K562 (cell line): Measurements from ENCODE around the gene HNMT. TPM values are rescaled to one million over a fixed set of nuclear protein-coding genes. Genes with fewer than 3 reads are reported as not detected.

Experiments used
- ATAC-seq: fragments of 200-7000 bp; cut with Tn5 transposase; 3 replicates; pipeline ENCODE4 v1.9.1; 2020; ENCODE audit warnings: moderate library complexity
- BruUV-seq: library from RNA; stranded (reverse); fragments of 400-500 nt; replicated peaks from 2 replicates; lab custom pipeline; 2021; lab: Mats Ljungman, UMichigan
- CTCF ChIA-PET: fragments of 300-600 bp; formaldehyde crosslinking; extraction: SDS; loops from one replicate; lab custom pipeline; 2021; ENCODE audit warnings: low intra/inter-chr PET ratio; lab: Yijun Ruan, JAX
- POLR2A ChIA-PET: fragments of 300-600, 350-650 bp; sonication (Branson Sonifier 250); formaldehyde crosslinking; extraction: SDS; loops from one replicate; lab custom pipeline; 2021; ENCODE audit warnings: antibody characterized with exemption, inconsistent platforms; lab: Yijun Ruan, JAX
- DNase-seq, 4 experiments: peaks; one replicate each; pipeline versions ENCODE4 v3.0.0 to v3.0.0-alpha.2; 2011 to 2018; ENCODE audit warnings: low spot score in 3 of 4, mixed read lengths in 3 of 4; ENCODE audit errors: extremely low read depth in 1 of 4
- FAIRE-seq: peaks from 2 replicates; lab custom pipeline; 2011; peaks lifted over from hg19 to GRCh38; lab: Jason Lieb, UNC
- H2AFZ ChIP-seq: 2 replicates; pipeline ENCODE4 v1.6.0; 2011; ENCODE audit warnings: low read depth, low read length, control low read depth, inconsistent platforms
- H3K27ac ChIP-seq: fragments of 200-600 bp; 3 replicates; pipeline ENCODE4 v1.8.0; 2011; ENCODE audit warnings: low read depth, mild to moderate bottlenecking, control low read depth, inconsistent platforms, low read length, moderate library complexity, mixed read lengths; ENCODE audit errors: extremely low read depth
- H3K27me3 ChIP-seq, 2 experiments: fragments of 300-600 bp in 1 of 2; 2 replicates in 1 of 2; 3 replicates in 1 of 2; pipeline versions ENCODE4 v1.6.0 to v1.8.0; 2011; ENCODE audit warnings: inconsistent platforms in 2 of 2, low read length in 2 of 2, mild to moderate bottlenecking in 1 of 2, mixed read lengths in 1 of 2, moderate library complexity in 1 of 2; ENCODE audit not compliant: control insufficient read depth in 2 of 2, insufficient read depth in 2 of 2
- H3K36me3 ChIP-seq: fragments of 300-600 bp; 3 replicates; pipeline ENCODE4 v1.8.0; 2011; ENCODE audit warnings: mild to moderate bottlenecking, low read length, inconsistent platforms; ENCODE audit not compliant: control insufficient read depth, insufficient read depth
- H3K4me1 ChIP-seq, 2 experiments: fragments of 200-600 bp in 1 of 2; replicated peaks in 1 of 2; 2 replicates in 1 of 2; 3 replicates in 1 of 2; pipeline versions ENCODE4 v1.5.1 to v1.8.0; 2011; ENCODE audit warnings: inconsistent platforms in 2 of 2, low read length in 2 of 2, mild to moderate bottlenecking in 1 of 2, mixed read lengths in 1 of 2, moderate library complexity in 1 of 2; ENCODE audit not compliant: control insufficient read depth in 2 of 2, insufficient read depth in 2 of 2
- H3K4me2 ChIP-seq: 2 replicates; pipeline ENCODE4 v1.6.1; 2011; ENCODE audit warnings: low read length, control low read depth, inconsistent platforms, mixed read lengths; ENCODE audit not compliant: insufficient read depth
- H3K4me3 ChIP-seq: fragments of 200-600 bp; sonication (generic), shearing (Covaris generic); 2 replicates; pipeline ENCODE4 v1.5.1; 2016; ENCODE audit warnings: control low read depth, inconsistent platforms
- H3K79me2 ChIP-seq: fragments of 200-600 bp; 3 replicates; pipeline ENCODE4 v1.8.0; 2011; ENCODE audit warnings: low read length, inconsistent platforms; ENCODE audit not compliant: control insufficient read depth, insufficient read depth
- H3K9ac ChIP-seq, 2 experiments: 2 replicates each; pipeline versions ENCODE4 v1.6.0 to v1.6.1; 2011; ENCODE audit warnings: low read depth in 2 of 2, low read length in 2 of 2, control low read depth in 1 of 2, inconsistent platforms in 1 of 2, mild to moderate bottlenecking in 1 of 2, mixed read lengths in 1 of 2; ENCODE audit not compliant: insufficient read depth in 1 of 2
- H3K9me1 ChIP-seq: one replicate; pipeline ENCODE4 v1.6.0; 2011; ENCODE audit warnings: inconsistent platforms, mild to moderate bottlenecking, low read length, moderate library complexity; ENCODE audit not compliant: control insufficient read depth, insufficient read depth
- H3K9me3 ChIP-seq: replicated peaks from 2 replicates; pipeline ENCODE4 v1.5.1; 2011; ENCODE audit warnings: low read depth, low read length, inconsistent platforms; ENCODE audit not compliant: control insufficient read depth, insufficient read depth
- H4K20me1 ChIP-seq: replicated peaks from 2 replicates; pipeline ENCODE4 v1.6.1; 2011; ENCODE audit warnings: low read length, inconsistent platforms, mixed read lengths; ENCODE audit not compliant: control insufficient read depth, insufficient read depth
- ASH1L ChIP-seq: fragments of 450-650 bp; IDR thresholded peaks from 2 replicates; pipeline ENCODE4 v1.6.1; 2018; ENCODE audit warnings: borderline replicate concordance, mild to moderate bottlenecking, low read depth; ENCODE audit not compliant: partially characterized antibody
- EHMT2 ChIP-seq: fragments of 450-650 bp; IDR thresholded peaks from 2 replicates; pipeline ENCODE4 v1.6.1; 2018; ENCODE audit warnings: antibody characterized with exemption
- GABPB1 ChIP-seq: sonication (generic); formaldehyde crosslinking; IDR thresholded peaks from 2 replicates; pipeline ENCODE4 v1.8.0; 2022; ENCODE audit warnings: mild to moderate bottlenecking, missing genetic modification reagents
- HNRNPK ChIP-seq: fragments of 200-400 bp; formaldehyde crosslinking; IDR thresholded peaks from one replicate; pipeline ENCODE4 v1.6.1; 2018; ENCODE audit warnings: mild to moderate bottlenecking, low read depth, low read length; ENCODE audit not compliant: poor library complexity, severe bottlenecking
- HNRNPUL1 ChIP-seq: fragments of 200-400 bp; formaldehyde crosslinking; IDR thresholded peaks from 2 replicates; pipeline ENCODE4 v1.6.1; 2017; ENCODE audit warnings: low read length
- KDM1A ChIP-seq, 2 experiments: fragments of 450-650 bp; IDR thresholded peaks; 2 replicates each; pipeline ENCODE4 v1.6.1; 2016; ENCODE audit warnings: mild to moderate bottlenecking in 2 of 2
- KLF16 ChIP-seq: IDR thresholded peaks from 2 replicates; pipeline ENCODE4 v1.6.1; 2016; ENCODE audit warnings: antibody characterized with exemption
- LARP7 ChIP-seq: fragments of 450-650 bp; IDR thresholded peaks from 2 replicates; pipeline ENCODE4 v1.6.1; 2016
- TAF1 ChIP-seq: IDR thresholded peaks from 2 replicates; pipeline ENCODE4 v1.6.1; 2011; ENCODE audit warnings: mild to moderate bottlenecking, low read length, moderate library complexity; ENCODE audit not compliant: insufficient read depth, control insufficient read depth, severe bottlenecking; ENCODE audit errors: extremely low read depth
- TCF15 ChIP-seq: fragments of 250-450 bp; sonication (Bioruptor Pico); IDR thresholded peaks from 2 replicates; pipeline ENCODE4 v1.8.0; 2022; ENCODE audit warnings: moderate library complexity, mild to moderate bottlenecking, inconsistent platforms
- TCF3 ChIP-seq: sonication (generic); formaldehyde crosslinking; IDR thresholded peaks from 2 replicates; pipeline ENCODE4 v1.4.0; 2020; ENCODE audit warnings: mild to moderate bottlenecking, missing genetic modification reagents
- U2AF2 ChIP-seq: fragments of 200-400 bp; formaldehyde crosslinking; optimal IDR thresholded peaks from 2 replicates; pipeline ENCODE3; 2017; ENCODE audit warnings: low read depth, mild to moderate bottlenecking, low read length
- ZBTB5 ChIP-seq: fragments of 450-650 bp; IDR thresholded peaks from 2 replicates; pipeline ENCODE4 v1.6.1; 2017; ENCODE audit warnings: antibody characterized with exemption
- ZFP30 ChIP-seq: fragments of 250-450 bp; sonication (Bioruptor Pico); IDR thresholded peaks from 2 replicates; pipeline ENCODE4 v1.8.0; 2022; ENCODE audit warnings: moderate library complexity, mild to moderate bottlenecking, inconsistent platforms, borderline replicate concordance
- WGBS: fragments of 100-300 bp; shearing (Covaris generic); methylation state at CpG from one replicate; pipeline ENCODE4 v1.1.6; 2016; ENCODE audit warnings: low coverage, mixed read lengths; ENCODE audit not compliant: insufficient coverage; ENCODE audit errors: missing lambda C conversion rate; 5-methylcytosine and 5-hydroxymethylcytosine counted together
- in situ Hi-C: fragments of 300-500 bp; cut with MboI; formaldehyde crosslinking; loops from 4 replicates; pipeline ENCODE4 v1.15.0; 2018; ENCODE audit warnings: inconsistent platforms, mixed read lengths
- intact Hi-C: fragments of 100-400 bp; cut with micrococcal nuclease; formaldehyde crosslinking; loops from 2 replicates; pipeline ENCODE4 v1.14.2; 2022
- polyA plus RNA-seq, 8 experiments: library from polyadenylated mRNA; depleted of rRNA in 4 of 8; stranded (reverse) in 5 of 8; unstranded in 3 of 8; fragments of >200 nt; fragmentation: Nextera tagmentation in 2 of 8; fragmentation: Illumina TruSeq in 1 of 8; extraction: Ambion mirVana in 2 of 8; extraction: Trizol in 1 of 8; gene quantifications; 2 replicates each; pipeline versions ENCODE4 v1.2.1 to v1.2.3, GENCODE V29; 2011 to 2014; ENCODE audit warnings: inconsistent platforms in 1 of 8, missing spikeins in 1 of 8
- total RNA-seq, 7 experiments: library from RNA; depleted of rRNA in 6 of 7; stranded (reverse); fragments of >200 nt in 6 of 7; fragmentation: Illumina TruSeq in 2 of 7; extraction: Trizol in 2 of 7; gene quantifications; 2 replicates each; pipeline versions ENCODE4 v1.2.1 to v1.2.3, GENCODE V29; 2011 to 2021; ENCODE audit warnings: low replicate concordance in 1 of 7
- TF ChIP-seq, protein P1 (sequence below): fragments of 250-450 bp; sonication (Bioruptor Pico); IDR thresholded peaks from 2 replicates; pipeline ENCODE4 v1.9.0; 2021; ENCODE audit warnings: mild to moderate bottlenecking, inconsistent platforms
- TF ChIP-seq, protein P2 (sequence below): fragments of 250-450 bp; sonication (Bioruptor Pico); IDR thresholded peaks from 2 replicates; pipeline ENCODE4 v1.8.0; 2022; ENCODE audit warnings: moderate library complexity, mild to moderate bottlenecking, inconsistent platforms

HNMT gene
- total and polyA plus RNA-seq, 9 of the 15 experiments (the other 6 are each of a cell fraction or from before 2014, with no cell fraction given) = 3.1 to 10.9 (median 5.3) TPM

GRCh38 chr2:138013639-138014038 is 49.4 kb downstream of the HNMT start:
- peak; percentile 24; the same call in 2 of the 3 replicates for ATAC-seq

More at GRCh38 chr2:138013639-138014038, 49.4 kb downstream of the HNMT start:
- H3K9ac ChIP-seq = no peak overlapping the region
- no peaks in the 10 kb centered on the region for H3K79me2 ChIP-seq
- H3K4me3 ChIP-seq = no peak overlapping the region
- TF ChIP-seq EHMT2 (no peak), TCF3 (no peak), U2AF2 (no peak), TCF15 (no peak), HNRNPUL1 (no peak), HNRNPK (no peak), ZBTB5 (no peak), GABPB1 (CRISPR knock-in tag) (no peak), ZFP30 (CRISPR knock-in tag) (no peak), LARP7 (no peak), TAF1 (no peak), KDM1A (IDR thresholded peaks at IDR 0.05) (no peak), KLF16 (no peak), ASH1L (no peak)
- TF ChIP-seq, protein P1, sequence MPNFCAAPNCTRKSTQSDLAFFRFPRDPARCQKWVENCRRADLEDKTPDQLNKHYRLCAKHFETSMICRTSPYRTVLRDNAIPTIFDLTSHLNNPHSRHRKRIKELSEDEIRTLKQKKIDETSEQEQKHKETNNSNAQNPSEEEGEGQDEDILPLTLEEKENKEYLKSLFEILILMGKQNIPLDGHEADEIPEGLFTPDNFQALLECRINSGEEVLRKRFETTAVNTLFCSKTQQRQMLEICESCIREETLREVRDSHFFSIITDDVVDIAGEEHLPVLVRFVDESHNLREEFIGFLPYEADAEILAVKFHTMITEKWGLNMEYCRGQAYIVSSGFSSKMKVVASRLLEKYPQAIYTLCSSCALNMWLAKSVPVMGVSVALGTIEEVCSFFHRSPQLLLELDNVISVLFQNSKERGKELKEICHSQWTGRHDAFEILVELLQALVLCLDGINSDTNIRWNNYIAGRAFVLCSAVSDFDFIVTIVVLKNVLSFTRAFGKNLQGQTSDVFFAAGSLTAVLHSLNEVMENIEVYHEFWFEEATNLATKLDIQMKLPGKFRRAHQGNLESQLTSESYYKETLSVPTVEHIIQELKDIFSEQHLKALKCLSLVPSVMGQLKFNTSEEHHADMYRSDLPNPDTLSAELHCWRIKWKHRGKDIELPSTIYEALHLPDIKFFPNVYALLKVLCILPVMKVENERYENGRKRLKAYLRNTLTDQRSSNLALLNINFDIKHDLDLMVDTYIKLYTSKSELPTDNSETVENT (CRISPR knock-in tag) = no peak
- TF ChIP-seq, protein P2, sequence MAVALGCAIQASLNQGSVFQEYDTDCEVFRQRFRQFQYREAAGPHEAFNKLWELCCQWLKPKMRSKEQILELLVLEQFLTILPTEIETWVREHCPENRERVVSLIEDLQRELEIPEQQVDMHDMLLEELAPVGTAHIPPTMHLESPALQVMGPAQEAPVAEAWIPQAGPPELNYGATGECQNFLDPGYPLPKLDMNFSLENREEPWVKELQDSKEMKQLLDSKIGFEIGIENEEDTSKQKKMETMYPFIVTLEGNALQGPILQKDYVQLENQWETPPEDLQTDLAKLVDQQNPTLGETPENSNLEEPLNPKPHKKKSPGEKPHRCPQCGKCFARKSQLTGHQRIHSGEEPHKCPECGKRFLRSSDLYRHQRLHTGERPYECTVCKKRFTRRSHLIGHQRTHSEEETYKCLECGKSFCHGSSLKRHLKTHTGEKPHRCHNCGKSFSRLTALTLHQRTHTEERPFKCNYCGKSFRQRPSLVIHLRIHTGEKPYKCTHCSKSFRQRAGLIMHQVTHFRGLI (CRISPR knock-in tag) = no peak
- no peaks in the 10 kb centered on the region for H3K9me1 ChIP-seq
- in situ Hi-C loops (no loop called here), intact Hi-C loops (loop anchor here (2.0 kb wide), 1 partner anchor 45 kb away; no protein-coding TSS in a partner anchor)
- no peaks in the 10 kb centered on the region for H3K27me3 ChIP-seq
- ChIA-PET CTCF (no interaction called here), POLR2A (interaction anchor here (1.6 kb wide), 1 partner anchor 10 kb away, joined by 5 read pairs; no protein-coding TSS in a partner anchor)
- H3K36me3 ChIP-seq = no peaks in the 10 kb centered on the region
- no peak overlapping the region for H3K4me2 ChIP-seq
- 65% methylated on average over 2 of the region's 2 CpGs for WGBS
- H2AFZ ChIP-seq = 0 out of 2 replicates have a peak overlapping the region, but pooled peaks have one; percentile 22
- BruUV-seq = no TSS peak
- DNase-seq (no peak), FAIRE-seq (no peak)
- H4K20me1 ChIP-seq = no peaks in the 10 kb centered on the region
- H3K27ac ChIP-seq = no peak overlapping the region
- no peaks in the 10 kb centered on the region for H3K9me3 ChIP-seq
- H3K4me1 ChIP-seq = peaks cover 9 to 24% of the 10 kb centered on the region in 2 experiments; a peak in 3 of 5 replicates
